Measurements from ENCODE around the gene PDCD6IP. TPM values are rescaled to one million over a fixed set of nuclear protein-coding genes. Genes with fewer than 3 reads are reported as not detected.
"Not testable (repeated sequence)": the region's sequence is repeated elsewhere in the genome, so short reads cannot be mapped to it uniquely, and the experiment has no call there.

PDCD6IP gene, protein sequence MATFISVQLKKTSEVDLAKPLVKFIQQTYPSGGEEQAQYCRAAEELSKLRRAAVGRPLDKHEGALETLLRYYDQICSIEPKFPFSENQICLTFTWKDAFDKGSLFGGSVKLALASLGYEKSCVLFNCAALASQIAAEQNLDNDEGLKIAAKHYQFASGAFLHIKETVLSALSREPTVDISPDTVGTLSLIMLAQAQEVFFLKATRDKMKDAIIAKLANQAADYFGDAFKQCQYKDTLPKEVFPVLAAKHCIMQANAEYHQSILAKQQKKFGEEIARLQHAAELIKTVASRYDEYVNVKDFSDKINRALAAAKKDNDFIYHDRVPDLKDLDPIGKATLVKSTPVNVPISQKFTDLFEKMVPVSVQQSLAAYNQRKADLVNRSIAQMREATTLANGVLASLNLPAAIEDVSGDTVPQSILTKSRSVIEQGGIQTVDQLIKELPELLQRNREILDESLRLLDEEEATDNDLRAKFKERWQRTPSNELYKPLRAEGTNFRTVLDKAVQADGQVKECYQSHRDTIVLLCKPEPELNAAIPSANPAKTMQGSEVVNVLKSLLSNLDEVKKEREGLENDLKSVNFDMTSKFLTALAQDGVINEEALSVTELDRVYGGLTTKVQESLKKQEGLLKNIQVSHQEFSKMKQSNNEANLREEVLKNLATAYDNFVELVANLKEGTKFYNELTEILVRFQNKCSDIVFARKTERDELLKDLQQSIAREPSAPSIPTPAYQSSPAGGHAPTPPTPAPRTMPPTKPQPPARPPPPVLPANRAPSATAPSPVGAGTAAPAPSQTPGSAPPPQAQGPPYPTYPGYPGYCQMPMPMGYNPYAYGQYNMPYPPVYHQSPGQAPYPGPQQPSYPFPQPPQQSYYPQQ
- total RNA-seq: 134 TPM
- long read RNA-seq, full-length matches to known transcripts: 30 of 77 reads
- long read RNA-seq, partial matches to known transcripts: 15 of 77 reads
- long read RNA-seq, other reads (novel, unspliced or antisense): 32 of 77 reads

- intact Hi-C loops (cut with DNase I): loop anchor here (5.0 to 10.0 kb wide), 4 partner anchors 81 to 684 kb away; partner anchors contain the start of genes CLASP2 and CRTAP
- peak; percentile 97 for DNase-seq (ENCODE audit: low spot score)
These were observed at the start of gene PDCD6IP for GRCh38 chr3:33798418-33799201. TSS of gene PDCD6IP (plus strand) at chr3:33798630. CDS start at chr3:33798729, 99 bp downstream.

GRCh38 chr3:33749546-33750210 lies 48.8 kb upstream of the PDCD6IP start:
- intact Hi-C loops (cut with DNase I): no loop called here
- no peak for DNase-seq (ENCODE audit: low spot score)

DNA sequence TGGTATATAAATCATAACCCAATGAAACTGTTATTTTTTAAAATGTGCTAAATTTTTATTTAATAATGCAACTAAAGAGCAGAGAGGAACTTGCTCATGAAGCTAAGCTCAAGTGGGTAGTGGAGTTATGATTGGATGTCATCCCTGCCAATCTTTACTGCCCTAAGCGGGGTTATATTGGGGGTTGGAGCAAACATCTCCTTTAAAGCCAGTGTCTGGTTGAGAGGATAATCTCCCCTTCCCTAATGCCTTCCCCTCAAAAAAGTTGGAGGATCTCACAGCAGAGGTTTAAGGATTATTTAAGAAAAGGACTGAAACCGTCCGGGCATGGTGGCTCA lies 48.2 kb upstream of the PDCD6IP start:
- intact Hi-C loops (cut with DNase I): no loop called here
- DNase-seq (ENCODE audit: low spot score): no peak

GRCh38 chr3:33751336-33751735 lies 47.1 kb upstream of the PDCD6IP start:
- intact Hi-C loops (cut with DNase I): no loop called here
- no peak for DNase-seq (ENCODE audit: low spot score)

GRCh38 chr3:33754391-33754790 lies 44.0 kb upstream of the PDCD6IP start:
- intact Hi-C loops (cut with DNase I); DNase-seq (ENCODE audit: low spot score): not testable (repeated sequence)

GRCh38 chr3:33758281-33758680 lies 40.1 kb upstream of the PDCD6IP start:
- intact Hi-C loops (cut with DNase I): no loop called here
- DNase-seq (ENCODE audit: low spot score): no peak

DNA sequence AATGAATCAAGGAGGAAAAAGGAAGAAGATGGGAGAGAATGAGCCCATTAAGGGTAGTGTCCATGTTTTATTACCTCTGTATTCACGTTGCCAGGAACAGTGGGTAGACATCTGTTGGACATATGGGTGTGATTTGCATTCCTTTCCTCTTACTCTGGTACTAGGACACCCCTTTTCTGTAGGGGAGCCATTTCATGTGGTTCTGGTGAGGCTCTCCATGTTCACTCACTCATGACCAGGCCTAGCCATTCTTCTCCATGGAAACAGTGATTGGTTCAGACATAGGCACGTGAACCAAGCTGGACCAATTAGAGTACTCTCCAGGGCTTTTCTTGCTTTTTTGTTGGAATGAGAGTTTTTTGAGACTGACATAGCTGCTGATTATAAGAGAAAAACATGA lies 39.6 kb upstream of the PDCD6IP start:
- DNase-seq (ENCODE audit: low spot score): no peak
- intact Hi-C loops (cut with DNase I): no loop called here

DNA sequence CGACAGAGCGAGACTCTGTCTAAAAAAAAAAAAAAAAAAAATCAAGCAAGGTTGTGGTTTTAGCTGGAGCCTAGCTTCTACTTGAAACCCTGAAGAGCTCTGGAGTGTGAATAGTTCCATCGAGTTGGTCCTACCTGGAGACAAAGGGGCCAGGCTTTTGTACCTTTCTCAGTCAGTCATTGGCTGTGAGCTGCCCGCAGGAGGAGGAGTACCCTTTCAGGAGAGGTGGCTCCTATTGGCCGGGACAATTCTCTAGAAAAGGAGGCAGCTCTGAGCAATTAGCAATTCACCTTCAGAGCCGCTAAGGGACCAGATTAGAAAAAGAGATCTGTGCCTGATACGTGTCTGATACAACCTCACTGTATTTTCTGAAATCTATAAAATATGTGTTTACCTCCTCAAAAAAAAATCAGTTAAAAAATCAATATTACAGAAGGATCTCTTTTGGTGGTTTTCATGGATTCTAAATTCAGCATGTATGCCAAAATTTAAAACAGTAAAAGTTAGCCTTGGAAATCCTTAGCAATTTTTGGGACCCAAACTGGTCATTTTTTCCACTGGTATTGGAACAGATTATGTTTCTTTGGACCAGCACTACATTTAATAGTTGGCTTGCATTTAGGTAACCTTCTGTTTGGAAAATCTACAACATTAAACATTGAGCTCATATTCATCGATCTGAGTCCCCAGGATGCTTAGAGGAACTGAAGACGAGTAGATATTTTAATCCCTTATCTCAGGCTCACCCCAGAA lies 29.7 kb upstream of the PDCD6IP start:
- intact Hi-C loops (cut with DNase I): no loop called here

DNA sequence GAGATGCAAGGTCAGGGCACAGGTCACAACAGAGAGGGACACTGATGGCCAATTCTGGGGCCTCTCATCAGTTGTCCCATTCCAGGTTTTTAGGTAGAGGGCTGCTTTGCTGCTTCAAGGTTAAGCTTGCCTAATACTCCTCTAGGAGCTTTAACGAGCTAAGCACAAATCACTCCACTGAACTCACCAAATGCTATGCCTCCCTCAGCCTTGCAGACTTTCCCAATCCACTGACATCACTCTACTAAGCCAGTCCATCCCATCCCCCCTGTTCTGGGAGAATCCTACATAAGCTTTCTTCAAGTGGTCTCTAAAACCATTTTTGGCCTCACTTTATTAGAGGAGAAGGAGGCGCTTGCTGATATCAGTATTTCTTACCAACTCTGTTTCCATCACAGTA lies 24.8 kb upstream of the PDCD6IP start:
- intact Hi-C loops (cut with DNase I): no loop called here
- DNase-seq (ENCODE audit: low spot score): no peak

More for the DNA sequence above, 29.7 kb upstream of the PDCD6IP start:
- DNase-seq (ENCODE audit: low spot score): no peak

DNA sequence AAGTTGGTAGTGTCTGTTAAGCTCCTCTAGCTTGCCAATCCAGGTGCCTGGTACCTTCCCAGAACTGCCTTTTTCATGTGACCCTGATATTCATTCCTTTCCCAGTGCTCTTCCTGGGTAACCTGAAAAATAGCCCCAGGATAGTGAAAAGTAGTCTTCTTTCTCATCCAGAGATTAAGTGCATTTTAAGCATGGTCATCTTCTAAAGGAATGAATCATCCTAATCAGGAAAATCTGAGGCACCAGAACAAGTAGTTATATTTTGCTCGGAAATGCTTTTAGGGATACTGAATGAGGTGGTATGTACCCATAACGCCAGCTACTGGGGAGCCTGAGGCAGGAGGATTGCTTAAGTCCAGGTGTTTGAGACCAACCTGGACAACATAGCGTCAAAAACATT lies 23.1 kb upstream of the PDCD6IP start:
- no peak for DNase-seq (ENCODE audit: low spot score)
- intact Hi-C loops (cut with DNase I): no loop called here

GRCh38 chr3:33777996-33778395 lies 20.4 kb upstream of the PDCD6IP start:
- intact Hi-C loops (cut with DNase I): no loop called here
- no peak for DNase-seq (ENCODE audit: low spot score)

DNA sequence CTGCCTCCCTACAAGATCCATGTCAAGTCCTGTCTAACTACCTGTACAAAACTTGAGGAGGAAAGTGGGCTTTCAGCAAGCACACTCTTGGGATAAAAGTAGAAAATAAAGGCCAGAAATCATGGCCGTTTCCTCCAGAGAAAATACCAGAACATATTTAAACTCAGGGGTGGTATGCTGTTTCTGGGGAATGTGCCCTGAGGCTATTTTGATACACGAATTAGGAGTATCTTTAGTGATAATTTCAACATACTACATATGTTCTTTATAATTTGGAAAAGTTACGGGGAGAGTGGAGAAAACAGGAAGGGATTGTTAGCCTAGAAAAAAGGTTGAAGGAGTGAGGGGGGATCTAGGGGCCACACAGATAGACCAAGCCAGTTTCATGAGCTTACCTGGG lies 18.7 kb upstream of the PDCD6IP start:
- intact Hi-C loops (cut with DNase I): no loop called here

DNA sequence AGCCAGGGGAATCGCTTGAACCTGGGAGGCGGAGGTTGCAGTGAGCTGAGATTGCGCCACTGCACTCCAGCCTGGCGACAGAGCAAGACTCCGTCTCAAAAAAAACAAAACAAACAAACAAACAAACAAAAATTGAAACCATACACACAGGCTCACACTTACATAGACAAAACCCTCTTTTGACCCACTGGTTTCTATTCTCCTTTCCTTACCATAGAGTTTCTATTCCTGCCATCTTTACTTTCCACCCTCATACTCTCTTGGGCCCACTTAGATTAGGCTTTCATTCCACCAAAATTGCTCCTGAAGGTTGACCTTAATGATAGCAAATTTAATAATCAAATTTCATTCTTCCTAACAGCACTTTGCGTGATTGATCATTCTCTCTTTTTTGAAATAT lies 17.0 kb upstream of the PDCD6IP start:
- DNase-seq (ENCODE audit: low spot score); intact Hi-C loops (cut with DNase I): not testable (repeated sequence)

More for the DNA sequence above, 18.7 kb upstream of the PDCD6IP start:
- no peak for DNase-seq (ENCODE audit: low spot score)

- no peak for DNase-seq (ENCODE audit: low spot score)
- intact Hi-C loops (cut with DNase I): loop anchor here (2.0 kb wide), 1 partner anchor 150 kb away; no protein-coding TSS in a partner anchor
These were observed 11.7 kb upstream of the PDCD6IP start for GRCh38 chr3:33786565-33787327.

DNA sequence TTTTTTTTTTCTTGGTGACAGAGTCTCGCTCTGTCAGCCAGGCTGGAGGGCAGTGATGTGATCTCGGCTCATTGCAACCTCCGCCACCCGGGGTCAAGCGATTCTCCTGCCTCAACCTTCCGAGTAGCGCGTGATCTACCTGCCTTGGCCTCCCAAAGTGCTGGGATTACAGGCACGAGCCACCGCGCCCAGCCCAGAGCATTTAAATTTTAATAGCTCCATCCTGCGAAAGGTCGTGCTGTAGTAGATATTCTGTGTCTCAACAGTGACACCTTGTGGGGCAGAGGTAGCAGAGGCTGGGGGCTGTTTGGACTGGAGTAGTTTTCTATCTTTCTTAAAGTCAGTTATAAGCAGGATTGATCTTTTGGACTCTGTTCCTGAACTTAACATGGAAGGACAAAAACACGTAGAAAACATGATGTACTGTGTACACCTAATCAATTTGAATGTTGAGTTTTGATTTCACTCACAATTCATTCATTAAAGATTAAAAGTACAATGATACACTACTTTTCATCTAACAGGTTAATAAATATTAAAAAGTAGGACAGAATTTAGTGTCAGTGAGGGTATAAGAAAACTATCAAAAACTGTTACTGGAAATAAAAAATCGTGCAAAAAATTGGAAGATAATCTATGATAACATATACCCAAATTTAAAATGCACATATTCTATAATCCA lies 11.0 kb upstream of the PDCD6IP start:
- no peak for DNase-seq (ENCODE audit: low spot score)
- intact Hi-C loops (cut with DNase I): loop anchor here (2.0 kb wide), 1 partner anchor 151 kb away; no protein-coding TSS in a partner anchor

- intact Hi-C loops (cut with DNase I): no loop called here
- DNase-seq (ENCODE audit: low spot score): no peak
These were observed 9.1 kb upstream of the PDCD6IP start for GRCh38 chr3:33789183-33789954.

All from cardiac septum (tissue), 1 donor.